Memory B cell (primary cell): ENCODE results near the gene SYNPO2.

Experiments
- ATAC-seq: fragments of 150-1000 bp; cut with Tn5 transposase; 2 replicates; pipeline ENCODE4 v1.10.0; 2021; ENCODE audit warnings: low read depth, mild to moderate bottlenecking, moderate library complexity
- DNase-seq, 2 donors: peaks; one replicate each; pipeline ENCODE4 v3.0.0; 2022; ENCODE audit warnings: low spot score in 2 of 2
- H3K27ac Mint-ChIP-seq: one replicate; pipeline ENCODE4 v1.8.0; 2022; ENCODE audit warnings: mild to moderate bottlenecking, moderate library complexity, mixed read lengths
- H3K27me3 Mint-ChIP-seq: one replicate; pipeline ENCODE4 v1.8.0; 2022; ENCODE audit warnings: mixed read lengths
- H3K36me3 Mint-ChIP-seq: one replicate; pipeline ENCODE4 v1.8.0; 2022; ENCODE audit warnings: mild to moderate bottlenecking, mixed read lengths
- H3K4me1 Mint-ChIP-seq: one replicate; pipeline ENCODE4 v1.8.0; 2022; ENCODE audit warnings: mixed read lengths
- H3K4me3 Mint-ChIP-seq: one replicate; pipeline ENCODE4 v1.8.0; 2022; ENCODE audit warnings: mild to moderate bottlenecking, moderate library complexity, mixed read lengths
- H3K9me3 Mint-ChIP-seq: one replicate; pipeline ENCODE4 v1.8.0; 2022; ENCODE audit warnings: mixed read lengths

The SYNPO2 gene

GRCh38 chr4:119024102-119024501 is 135.4 kb downstream of the SYNPO2 start:
- Mint-ChIP-seq H3K36me3 (no peaks in the 10 kb centered on the region), H3K9me3 (no peaks in the 10 kb centered on the region), H3K4me1 (peaks cover 2% of the 10 kb centered on the region), H3K4me3 (no peak overlapping the region), H3K27me3 (peaks cover 4% of the 10 kb centered on the region), H3K27ac (no peak overlapping the region)
- ATAC-seq: no peak
- no peak for DNase-seq

GRCh38 chr4:119025420-119025819 is 136.8 kb downstream of the SYNPO2 start:
- H3K4me3 Mint-ChIP-seq: no peak overlapping the region
- peaks cover 2% of the 10 kb centered on the region for H3K4me1 Mint-ChIP-seq
- no peaks in the 10 kb centered on the region for H3K9me3 Mint-ChIP-seq
- peaks cover 10% of the 10 kb centered on the region for H3K27me3 Mint-ChIP-seq
- DNase-seq: no peak
- H3K36me3 Mint-ChIP-seq: no peaks in the 10 kb centered on the region
- ATAC-seq: no peak
- H3K27ac Mint-ChIP-seq: no peak overlapping the region

- DNase-seq: no peak
- Mint-ChIP-seq H3K9me3 (no peaks in the 10 kb centered on the region), H3K4me3 (no peak overlapping the region), H3K4me1 (peaks cover 2% of the 10 kb centered on the region), H3K27me3 (peaks cover 11% of the 10 kb centered on the region), H3K36me3 (no peaks in the 10 kb centered on the region), H3K27ac (no peak overlapping the region)
- no peak for ATAC-seq
Measured at GRCh38 chr4:119025916-119026661, 137.4 kb downstream of the SYNPO2 start.

GRCh38 chr4:119026662-119027444 is 138.2 kb downstream of the SYNPO2 start:
- DNase-seq: no peak
- Mint-ChIP-seq H3K4me1 (peaks cover 2% of the 10 kb centered on the region), H3K4me3 (no peak overlapping the region), H3K27me3 (peaks cover 11% of the 10 kb centered on the region), H3K9me3 (no peaks in the 10 kb centered on the region), H3K27ac (no peak overlapping the region), H3K36me3 (no peaks in the 10 kb centered on the region)
- no peak for ATAC-seq

- Mint-ChIP-seq H3K27me3 (peaks cover 11% of the 10 kb centered on the region), H3K4me3 (no peak overlapping the region), H3K9me3 (no peaks in the 10 kb centered on the region), H3K4me1 (peaks cover 2% of the 10 kb centered on the region), H3K27ac (no peak overlapping the region), H3K36me3 (no peaks in the 10 kb centered on the region)
- no peak for ATAC-seq
- DNase-seq: no peak
Measured at GRCh38 chr4:119027811-119028210, 139.2 kb downstream of the SYNPO2 start.

- Mint-ChIP-seq H3K36me3 (no peaks in the 10 kb centered on the region), H3K27me3 (peaks cover 11% of the 10 kb centered on the region), H3K4me1 (peaks cover 2% of the 10 kb centered on the region), H3K9me3 (no peaks in the 10 kb centered on the region), H3K4me3 (no peak overlapping the region), H3K27ac (no peak overlapping the region)
- ATAC-seq: no peak
- no peak for DNase-seq
Measured at GRCh38 chr4:119028296-119028695, 139.6 kb downstream of the SYNPO2 start.

GRCh38 chr4:119029847-119030535 is 141.3 kb downstream of the SYNPO2 start:
- Mint-ChIP-seq H3K9me3 (no peaks in the 10 kb centered on the region), H3K36me3 (no peaks in the 10 kb centered on the region), H3K27me3 (peaks cover 14% of the 10 kb centered on the region), H3K4me3 (no peak overlapping the region), H3K27ac (no peak overlapping the region), H3K4me1 (peaks cover 4% of the 10 kb centered on the region)
- DNase-seq: no peak
- ATAC-seq: no peak

- ATAC-seq (no peak), DNase-seq (no peak)
- Mint-ChIP-seq H3K27ac (no peak overlapping the region), H3K27me3 (peaks cover 16% of the 10 kb centered on the region), H3K4me1 (peaks cover 4% of the 10 kb centered on the region), H3K9me3 (no peaks in the 10 kb centered on the region), H3K36me3 (no peaks in the 10 kb centered on the region), H3K4me3 (no peak overlapping the region)
Measured at GRCh38 chr4:119030536-119030890, 141.9 kb downstream of the SYNPO2 start.

GRCh38 chr4:119031218-119031617 is 142.6 kb downstream of the SYNPO2 start:
- Mint-ChIP-seq H3K4me3 (no peak overlapping the region), H3K27ac (no peak overlapping the region), H3K27me3 (peaks cover 16% of the 10 kb centered on the region), H3K4me1 (peaks cover 4% of the 10 kb centered on the region), H3K9me3 (no peaks in the 10 kb centered on the region), H3K36me3 (no peaks in the 10 kb centered on the region)
- ATAC-seq (no peak), DNase-seq (no peak)

- no peak overlapping the region for H3K4me3 Mint-ChIP-seq
- DNase-seq (no peak), ATAC-seq (no peak)
- H3K27me3 Mint-ChIP-seq: peaks cover 11% of the 10 kb centered on the region
- H3K27ac Mint-ChIP-seq: no peak overlapping the region
- peaks cover 2% of the 10 kb centered on the region for H3K4me1 Mint-ChIP-seq
- no peaks in the 10 kb centered on the region for H3K36me3 Mint-ChIP-seq
- no peaks in the 10 kb centered on the region for H3K9me3 Mint-ChIP-seq
Measured at GRCh38 chr4:119032921-119033685, 144.4 kb downstream of the SYNPO2 start.

- no peaks in the 10 kb centered on the region for H3K36me3 Mint-ChIP-seq
- H3K27me3 Mint-ChIP-seq: peaks cover 11% of the 10 kb centered on the region
- H3K9me3 Mint-ChIP-seq: no peaks in the 10 kb centered on the region
- ATAC-seq: no peak
- no peak overlapping the region for H3K27ac Mint-ChIP-seq
- H3K4me3 Mint-ChIP-seq: no peak overlapping the region
- no peak for DNase-seq
- peaks cover 2% of the 10 kb centered on the region for H3K4me1 Mint-ChIP-seq
Measured at GRCh38 chr4:119034276-119035008, 145.8 kb downstream of the SYNPO2 start.

GRCh38 chr4:119035951-119036737 is 147.5 kb downstream of the SYNPO2 start:
- Mint-ChIP-seq H3K27me3 (peaks cover 4% of the 10 kb centered on the region), H3K36me3 (no peaks in the 10 kb centered on the region), H3K4me3 (no peak overlapping the region), H3K27ac (no peak overlapping the region), H3K4me1 (peaks cover 2% of the 10 kb centered on the region), H3K9me3 (no peaks in the 10 kb centered on the region)
- DNase-seq (no peak), ATAC-seq (no peak)

GRCh38 chr4:119037709-119038108 is 149.1 kb downstream of the SYNPO2 start:
- Mint-ChIP-seq H3K27me3 (peaks cover 4% of the 10 kb centered on the region), H3K4me3 (no peak overlapping the region), H3K4me1 (peaks cover 6% of the 10 kb centered on the region), H3K27ac (no peak overlapping the region), H3K9me3 (no peaks in the 10 kb centered on the region), H3K36me3 (no peaks in the 10 kb centered on the region)
- DNase-seq: no peak
- no peak for ATAC-seq
